Measurements from ENCODE around the gene UBASH3B.

The UBASH3B gene

DNA sequence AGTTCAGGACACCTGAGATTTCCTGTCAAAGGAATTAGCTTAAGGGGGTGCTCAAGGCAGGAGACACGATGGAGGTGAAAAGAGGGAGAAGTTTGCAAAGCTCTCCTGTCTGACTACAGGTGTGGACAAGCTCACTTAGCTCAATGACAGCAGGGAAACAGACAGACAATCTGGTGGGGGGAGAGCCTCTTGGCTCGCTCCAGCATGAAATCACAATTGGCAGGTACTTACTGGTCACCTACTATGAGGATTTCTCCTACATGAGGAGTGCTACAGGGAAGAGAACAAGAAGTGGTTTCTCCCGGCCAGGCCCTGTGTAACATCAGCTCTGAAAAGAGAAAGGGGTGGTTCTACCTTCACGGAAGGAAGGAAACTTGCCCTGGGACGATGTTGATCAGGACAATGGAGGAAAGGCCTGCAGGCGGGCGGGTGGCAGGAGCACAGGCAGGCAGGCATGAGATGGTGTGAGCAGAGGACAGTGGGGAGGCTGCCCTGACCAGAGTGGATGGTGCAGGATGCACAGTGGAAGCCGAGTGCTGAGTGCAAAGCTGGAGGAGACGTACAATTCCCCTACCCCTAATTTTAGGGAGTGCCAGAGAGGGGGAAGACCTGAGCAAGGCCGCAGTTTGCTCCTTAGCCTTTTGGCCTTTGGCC lies 124.9 kb downstream of the UBASH3B start:
- no peaks in the 10 kb centered on the region for H3K4me1 ChIP-seq

DNA sequence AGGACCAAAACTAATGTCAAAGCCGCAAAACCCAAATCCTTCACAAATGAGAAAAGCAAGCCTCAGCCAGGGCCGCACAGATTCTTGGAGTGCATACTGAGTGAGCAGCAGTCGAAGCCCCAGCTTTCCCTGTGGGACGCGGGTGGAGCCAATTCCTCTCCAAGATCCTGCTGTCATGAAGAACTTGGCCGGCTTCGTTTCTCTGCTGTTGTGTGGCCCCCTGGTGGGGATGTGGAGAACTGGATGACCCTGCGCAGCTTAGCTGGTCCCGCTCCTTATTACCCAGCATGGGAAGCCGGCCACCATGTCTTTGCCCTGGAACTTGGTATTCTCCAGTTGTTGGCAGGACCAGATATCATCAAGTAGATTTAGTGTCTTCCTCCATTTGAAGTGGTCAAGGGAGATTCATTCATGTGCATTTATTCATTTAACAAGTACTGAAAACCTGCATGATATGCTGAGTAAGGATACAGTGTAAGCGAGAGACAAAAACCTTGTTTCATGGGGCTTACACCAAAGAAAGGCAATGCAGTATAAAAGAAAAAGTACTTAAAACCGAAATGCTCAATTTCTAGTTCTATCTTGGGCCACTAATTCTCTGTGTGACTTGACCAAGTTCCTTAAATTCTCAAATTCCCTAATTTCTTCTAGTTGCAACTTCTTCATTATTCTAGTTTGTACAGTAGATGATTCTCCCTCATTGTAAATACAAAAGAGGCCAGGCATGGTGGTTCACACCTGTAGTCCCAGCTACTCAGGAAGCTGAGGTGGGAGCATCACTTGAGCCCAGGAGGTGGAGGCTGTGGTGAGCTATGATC lies 126.1 kb downstream of the UBASH3B start:
- no peaks in the 10 kb centered on the region for H3K9me3 ChIP-seq (ENCODE audit: control insufficient read depth, low read length)
- H3K4me3 ChIP-seq (ENCODE audit: low read depth, low read length), result no peak overlapping the region
- H3K4me1 ChIP-seq, result no peaks in the 10 kb centered on the region
- TF ChIP-seq, protein P1, sequence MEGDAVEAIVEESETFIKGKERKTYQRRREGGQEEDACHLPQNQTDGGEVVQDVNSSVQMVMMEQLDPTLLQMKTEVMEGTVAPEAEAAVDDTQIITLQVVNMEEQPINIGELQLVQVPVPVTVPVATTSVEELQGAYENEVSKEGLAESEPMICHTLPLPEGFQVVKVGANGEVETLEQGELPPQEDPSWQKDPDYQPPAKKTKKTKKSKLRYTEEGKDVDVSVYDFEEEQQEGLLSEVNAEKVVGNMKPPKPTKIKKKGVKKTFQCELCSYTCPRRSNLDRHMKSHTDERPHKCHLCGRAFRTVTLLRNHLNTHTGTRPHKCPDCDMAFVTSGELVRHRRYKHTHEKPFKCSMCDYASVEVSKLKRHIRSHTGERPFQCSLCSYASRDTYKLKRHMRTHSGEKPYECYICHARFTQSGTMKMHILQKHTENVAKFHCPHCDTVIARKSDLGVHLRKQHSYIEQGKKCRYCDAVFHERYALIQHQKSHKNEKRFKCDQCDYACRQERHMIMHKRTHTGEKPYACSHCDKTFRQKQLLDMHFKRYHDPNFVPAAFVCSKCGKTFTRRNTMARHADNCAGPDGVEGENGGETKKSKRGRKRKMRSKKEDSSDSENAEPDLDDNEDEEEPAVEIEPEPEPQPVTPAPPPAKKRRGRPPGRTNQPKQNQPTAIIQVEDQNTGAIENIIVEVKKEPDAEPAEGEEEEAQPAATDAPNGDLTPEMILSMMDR (IDR thresholded peaks at IDR 0.05), result peak; percentile 78
- no peak overlapping the region for H3K27ac ChIP-seq
- no peak overlapping the region for H3K9ac ChIP-seq
- H3K4me2 ChIP-seq (ENCODE audit: low read length), result no peak overlapping the region
- H3K36me3 ChIP-seq (ENCODE audit: control insufficient read depth, insufficient read depth, low read length), result no peaks in the 10 kb centered on the region
- H3K27me3 ChIP-seq (ENCODE audit: control insufficient read depth, insufficient read depth, low read length), result no peaks in the 10 kb centered on the region
- no peak overlapping the region for H2AFZ ChIP-seq
- no peaks in the 10 kb centered on the region for H3K79me2 ChIP-seq

More for the DNA sequence above, 124.9 kb downstream of the UBASH3B start:
- Histone ChIP-seq H3K9me3 (ENCODE audit: control insufficient read depth, low read length) (no peaks in the 10 kb centered on the region), H3K4me3 (ENCODE audit: low read depth, low read length) (no peak overlapping the region), H3K36me3 (ENCODE audit: control insufficient read depth, insufficient read depth, low read length) (no peaks in the 10 kb centered on the region), H3K9ac (no peak overlapping the region), H3K4me2 (ENCODE audit: low read length) (no peak overlapping the region), H3K27me3 (ENCODE audit: control insufficient read depth, insufficient read depth, low read length) (no peaks in the 10 kb centered on the region), H3K79me2 (no peaks in the 10 kb centered on the region), H3K27ac (no peak overlapping the region), H2AFZ (no peak overlapping the region)
- TF ChIP-seq, protein P1 (IDR thresholded peaks at IDR 0.05), result no peak

DNA sequence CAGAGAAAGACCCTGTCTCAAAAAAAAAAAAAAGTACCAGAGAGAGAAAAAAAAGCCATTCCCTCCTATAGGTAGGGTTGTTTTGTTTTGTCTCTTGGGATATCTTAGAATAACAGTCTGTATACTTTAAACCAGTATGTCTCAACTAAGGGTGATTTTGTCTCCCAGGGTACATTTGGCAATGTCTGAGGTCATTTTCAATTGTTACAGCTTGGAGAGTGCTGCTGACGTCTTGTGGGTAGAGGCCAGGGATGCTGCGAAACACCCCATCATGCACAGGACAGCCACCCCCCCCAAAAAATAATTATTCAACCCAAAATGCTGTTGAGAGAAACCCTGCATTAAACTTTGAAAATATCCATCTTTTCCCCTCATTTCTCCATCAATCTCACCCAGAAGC lies 126.7 kb downstream of the UBASH3B start:
- Histone ChIP-seq H3K36me3 (ENCODE audit: control insufficient read depth, insufficient read depth, low read length) (no peaks in the 10 kb centered on the region), H2AFZ (no peak overlapping the region), H3K4me2 (ENCODE audit: low read length) (no peak overlapping the region), H3K27ac (no peak overlapping the region), H3K9me3 (ENCODE audit: control insufficient read depth, low read length) (no peaks in the 10 kb centered on the region), H3K9ac (no peak overlapping the region), H3K27me3 (ENCODE audit: control insufficient read depth, insufficient read depth, low read length) (no peaks in the 10 kb centered on the region), H3K4me1 (no peaks in the 10 kb centered on the region), H3K4me3 (ENCODE audit: low read depth, low read length) (no peak overlapping the region), H3K79me2 (no peaks in the 10 kb centered on the region)
- TF ChIP-seq, protein P1 (IDR thresholded peaks at IDR 0.05), result no peak

DNA sequence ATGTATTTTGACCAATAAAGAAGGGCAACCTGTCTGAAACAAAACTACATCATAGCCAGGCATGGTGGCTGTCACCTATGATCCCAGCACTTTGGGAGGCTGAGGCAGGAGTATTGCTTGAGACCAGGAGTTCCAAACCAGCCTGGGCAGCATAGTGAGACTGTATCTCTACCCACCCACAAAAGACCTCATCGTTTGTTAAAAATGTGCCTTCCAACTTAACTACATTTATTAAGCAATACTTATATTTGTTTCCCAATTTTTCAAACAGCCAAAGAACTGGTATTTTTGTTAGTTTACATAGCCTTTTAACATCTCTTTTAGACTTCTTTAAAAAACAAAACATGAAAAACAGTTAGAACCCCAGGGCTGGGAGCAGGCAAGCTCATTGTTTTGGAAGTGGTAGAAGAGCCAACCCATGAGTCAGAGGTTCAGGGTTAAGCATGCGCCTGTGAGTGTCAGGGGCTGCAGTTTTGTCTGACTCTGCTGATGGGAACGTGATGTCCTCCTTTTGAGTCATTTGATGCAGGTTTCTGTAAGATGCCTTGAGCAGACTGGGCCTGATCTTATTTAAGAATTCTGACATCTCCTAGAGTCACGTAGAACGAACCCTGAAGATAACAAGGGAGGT lies 128.9 kb downstream of the UBASH3B start:
- Histone ChIP-seq H3K9me3 (ENCODE audit: control insufficient read depth, low read length) (no peaks in the 10 kb centered on the region), H3K9ac (no peak overlapping the region), H3K27me3 (ENCODE audit: control insufficient read depth, insufficient read depth, low read length) (no peaks in the 10 kb centered on the region), H3K4me1 (no peaks in the 10 kb centered on the region), H3K27ac (no peak overlapping the region), H3K4me3 (ENCODE audit: low read depth, low read length) (no peak overlapping the region), H3K36me3 (ENCODE audit: control insufficient read depth, insufficient read depth, low read length) (no peaks in the 10 kb centered on the region), H3K4me2 (ENCODE audit: low read length) (no peak overlapping the region), H3K79me2 (no peaks in the 10 kb centered on the region), H2AFZ (no peak overlapping the region)
- TF ChIP-seq, protein P1 (IDR thresholded peaks at IDR 0.05), result no peak

All from parathyroid adenoma (tissue), 2 donors.